GM12891 (cell line): ENCODE measurements around the gene RNF217.

Source experiments
- PAX5 ChIP-seq: IDR thresholded peaks from 2 replicates; pipeline ENCODE4 v1.6.1; 2011; ENCODE audit warnings: low read length, moderate library complexity, mild to moderate bottlenecking; ENCODE audit not compliant: insufficient read depth, severe bottlenecking
- POLR2A ChIP-seq: IDR thresholded peaks from 2 replicates; pipeline ENCODE4 v1.6.1; 2011; ENCODE audit warnings: low read depth, low read length, control low read depth
- POLR2AphosphoS5 ChIP-seq: IDR thresholded peaks from 2 replicates; pipeline ENCODE4 v1.6.1; 2011; ENCODE audit warnings: low read depth, low read length, control low read depth
- POU2F2 ChIP-seq: IDR thresholded peaks from 2 replicates; pipeline ENCODE4 v1.6.1; 2011; ENCODE audit warnings: low read depth, mild to moderate bottlenecking, control low read depth, low read length, moderate library complexity
- SPI1 ChIP-seq: IDR thresholded peaks from 2 replicates; pipeline ENCODE4 v1.6.1; 2011; ENCODE audit warnings: low read depth, low read length, control low read depth
- TAF1 ChIP-seq: IDR thresholded peaks from 2 replicates; pipeline ENCODE4 v1.6.1; 2011; ENCODE audit warnings: low read depth, low read length, control low read depth

GRCh38 chr6:124990988-124991387 lies 28.8 kb downstream of the RNF217 start:
- TF ChIP-seq POLR2AphosphoS5 = no peak
- no peak for TF ChIP-seq TAF1
- no peak for TF ChIP-seq POLR2A
- TF ChIP-seq SPI1 = no peak
- TF ChIP-seq PAX5 = no peak
- no peak for TF ChIP-seq POU2F2
